HG03108 (cell line): ENCODE results near the gene MROH9.

Experiments used
- ATAC-seq: cut with Tn5 transposase; IDR thresholded peaks from one replicate; pipeline ENCODE4 v1.9.1; 2021; ENCODE audit warnings: moderate library complexity; ENCODE audit not compliant: unreplicated experiment

MROH9 gene

GRCh38 chr1:170964506-170964905 lies 29.2 kb downstream of the MROH9 start:
- no peak for ATAC-seq

DNA sequence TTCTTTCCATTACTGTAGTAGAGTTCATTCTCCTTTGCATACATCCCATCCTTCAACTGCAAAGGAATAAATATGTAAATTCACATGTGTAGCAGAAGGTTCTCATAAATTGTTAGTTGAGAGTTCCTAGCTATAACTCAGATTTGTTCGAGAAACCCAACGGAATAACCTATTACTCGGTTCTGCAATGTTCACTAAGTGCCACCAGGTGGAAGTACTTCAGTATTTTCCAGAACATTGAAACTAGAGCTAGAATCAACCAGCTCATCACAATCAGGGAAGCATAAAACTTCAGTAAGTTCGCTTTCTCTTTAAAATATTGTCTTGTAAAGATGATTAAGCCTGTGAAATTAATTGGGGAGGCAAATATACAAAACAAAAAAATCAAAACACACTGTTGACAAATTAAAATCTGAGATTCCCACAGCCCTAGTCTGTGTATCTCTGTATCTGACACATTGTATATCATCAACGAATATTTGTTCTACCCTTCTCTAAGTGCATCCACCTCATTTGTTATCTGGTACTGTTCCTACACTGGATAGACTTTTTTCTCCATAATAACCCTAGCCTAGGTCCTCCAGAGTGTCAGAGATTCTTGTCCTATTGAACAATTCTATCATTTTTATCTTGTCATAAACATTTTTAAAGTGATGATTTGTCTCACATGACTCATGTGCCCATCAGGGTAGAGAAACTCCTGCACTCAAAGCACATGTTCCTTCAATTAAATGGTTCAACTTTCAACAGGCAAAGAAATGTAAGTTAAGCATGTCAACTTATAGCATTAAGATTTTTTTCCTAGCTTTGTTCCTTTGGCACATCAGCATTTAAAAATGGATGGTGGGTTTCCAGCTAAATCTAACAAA lies 31.9 kb downstream of the MROH9 start:
- ATAC-seq, result peak; percentile 62

- ATAC-seq, result no peak
These were observed 34.9 kb downstream of the MROH9 start for GRCh38 chr1:170970256-170970655.

- no peak for ATAC-seq
These were observed 43.1 kb downstream of the MROH9 start for GRCh38 chr1:170978371-170978910.

DNA sequence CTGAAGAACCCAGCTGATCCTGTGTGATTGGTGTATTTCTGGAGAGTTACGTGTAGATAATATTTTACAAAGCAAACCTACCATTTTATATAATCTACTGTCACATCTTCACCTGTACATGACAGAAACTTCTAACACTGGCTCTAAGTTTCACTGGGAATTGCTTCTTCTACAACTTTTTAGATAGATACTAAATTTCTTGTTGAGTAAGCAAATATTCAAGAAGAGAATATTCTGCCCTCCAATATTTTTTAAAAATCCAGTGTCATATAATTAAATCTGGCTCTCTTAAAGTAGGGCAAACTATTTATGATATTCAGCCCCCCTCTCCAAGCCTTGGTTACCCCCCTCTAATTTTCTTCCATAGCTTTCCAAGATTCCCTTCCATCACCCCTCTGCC lies 50.1 kb downstream of the MROH9 start:
- ATAC-seq, result no peak

DNA sequence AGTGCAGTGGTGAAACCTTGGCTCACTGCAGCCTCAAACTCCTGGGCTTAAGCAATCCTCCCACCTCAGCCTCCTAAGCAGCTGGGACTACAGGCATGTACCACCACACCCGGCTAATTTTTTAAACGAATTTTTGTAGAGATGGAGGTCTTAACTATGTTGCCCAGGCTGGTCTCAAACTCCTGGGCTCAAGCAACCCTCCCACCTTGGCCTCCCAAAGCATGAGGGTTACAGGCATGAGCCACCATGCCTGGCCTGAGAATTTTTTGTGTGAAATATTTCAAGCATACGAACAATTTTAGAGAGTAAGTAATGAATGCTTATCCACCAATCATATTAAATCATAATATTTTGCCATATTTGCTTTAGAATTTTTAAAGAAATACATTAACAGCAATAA lies 51.6 kb downstream of the MROH9 start:
- ATAC-seq, result no peak

GRCh38 chr1:170987424-170987823 lies 52.1 kb downstream of the MROH9 start:
- ATAC-seq, result no peak

- no peak for ATAC-seq
These were observed 57.8 kb downstream of the MROH9 start for GRCh38 chr1:170993151-170993550.

GRCh38 chr1:170993717-170994116 lies 58.4 kb downstream of the MROH9 start:
- ATAC-seq, result no peak

GRCh38 chr1:171014880-171015279 lies 79.5 kb downstream of the MROH9 start:
- ATAC-seq, result no peak

DNA sequence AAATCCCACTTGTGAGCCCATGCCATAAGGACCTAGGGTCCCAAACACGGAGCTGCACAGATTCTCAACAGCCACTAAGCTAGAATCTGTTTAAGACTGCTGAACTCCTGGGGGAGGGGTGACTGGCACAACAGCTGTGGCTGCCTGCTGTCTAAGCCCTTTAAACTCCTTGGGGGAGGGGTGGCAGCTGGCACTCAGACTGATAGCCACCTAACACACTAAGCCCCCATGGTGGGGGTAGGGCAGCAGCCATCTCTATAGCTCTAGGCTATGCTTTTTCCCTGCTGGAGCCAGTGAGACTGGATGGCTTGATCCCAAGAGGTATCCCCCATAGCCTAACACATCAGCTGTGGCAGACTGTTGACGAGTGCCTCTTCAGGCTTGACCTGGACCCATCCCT lies 82.1 kb downstream of the MROH9 start:
- ATAC-seq, result no peak

DNA sequence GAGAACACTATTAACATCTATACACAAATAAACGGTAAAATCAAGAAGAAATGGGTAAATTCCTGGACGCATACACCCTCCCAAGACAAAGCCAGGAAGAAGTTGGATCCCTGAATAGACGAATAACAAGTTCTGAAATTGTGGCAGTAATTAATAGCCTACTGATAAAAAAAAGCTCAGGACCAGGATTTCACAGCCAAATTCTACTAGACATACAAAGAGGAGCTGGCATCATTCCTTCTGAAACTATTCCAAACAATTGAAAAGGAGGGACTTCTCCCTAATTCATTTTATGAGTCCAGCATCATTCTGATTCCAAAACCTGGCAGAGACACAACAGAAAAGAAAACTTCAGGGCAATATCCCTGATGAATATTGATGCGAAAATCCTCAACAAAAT lies 84.6 kb downstream of the MROH9 start:
- ATAC-seq, result no peak

GRCh38 chr1:171032822-171033702 lies 97.7 kb downstream of the MROH9 start:
- ATAC-seq, result no peak

DNA sequence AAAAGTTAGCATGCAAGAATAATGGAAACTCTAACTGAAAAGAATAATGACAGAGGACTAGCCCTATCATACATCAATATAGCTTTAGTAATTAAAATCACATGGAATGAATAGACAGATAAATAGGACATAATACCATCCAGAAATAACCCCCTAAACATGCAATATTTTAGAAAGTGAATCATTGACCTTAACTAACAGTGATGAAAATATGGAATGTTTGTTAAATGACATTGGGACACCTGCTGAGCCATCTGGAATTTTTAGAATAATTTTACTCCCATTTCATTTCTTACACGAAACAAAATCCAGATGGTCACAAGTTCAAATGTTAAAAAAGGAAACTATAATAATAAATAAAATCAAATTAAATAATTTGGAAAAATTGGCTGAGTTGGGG lies 102.3 kb downstream of the MROH9 start:
- ATAC-seq, result no peak

GRCh38 chr1:171038284-171038683 lies 103.0 kb downstream of the MROH9 start:
- no peak for ATAC-seq

DNA sequence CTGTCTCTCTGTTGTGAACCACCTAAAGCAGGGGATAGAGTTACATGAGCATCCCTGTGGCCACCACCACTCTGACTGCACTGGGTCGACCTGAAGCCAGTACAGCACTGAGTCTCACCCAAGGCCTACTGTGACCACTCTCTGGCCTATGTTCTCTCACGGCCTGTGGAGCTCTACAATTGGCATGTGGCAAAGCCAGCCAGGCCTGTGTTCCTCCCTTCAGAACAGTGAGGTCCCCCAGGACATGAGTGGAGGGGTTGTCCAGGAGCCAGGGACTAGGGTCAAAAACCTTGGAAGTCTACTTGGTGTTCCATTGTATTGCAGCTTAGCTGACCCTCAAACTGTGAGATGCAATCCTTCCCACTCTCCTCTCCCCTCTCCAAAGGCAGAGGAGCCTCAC lies 112.7 kb downstream of the MROH9 start:
- ATAC-seq, result no peak

GRCh38 chr1:171052977-171053376 lies 117.6 kb downstream of the MROH9 start:
- no peak for ATAC-seq

- no peak for ATAC-seq
These were observed 120.8 kb downstream of the MROH9 start for GRCh38 chr1:171055966-171056643.

- no peak for ATAC-seq
These were observed 126.2 kb downstream of the MROH9 start for GRCh38 chr1:171061425-171062143.

DNA sequence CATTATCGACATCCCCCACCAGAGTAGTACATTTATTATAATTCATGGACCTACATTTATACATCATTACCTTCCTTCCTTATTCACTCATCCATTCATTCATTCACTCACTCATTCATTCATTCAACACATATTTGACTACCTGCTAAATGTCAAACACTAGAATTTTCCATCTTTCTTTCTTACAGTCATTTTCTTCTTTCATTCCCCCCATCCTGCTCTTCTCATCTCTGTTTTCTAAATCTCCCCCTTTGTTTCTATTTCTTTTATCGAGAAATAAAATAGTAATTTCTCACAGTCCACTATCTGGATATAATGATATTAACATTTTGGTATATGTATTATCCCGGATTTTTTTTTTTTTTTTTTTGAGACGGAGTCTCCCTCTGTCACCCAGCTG lies 127.6 kb downstream of the MROH9 start:
- no peak for ATAC-seq
